ENCODE results near the gene KHDC1L.

- no peak for TF ChIP-seq CTCF (IDR thresholded peaks at IDR 0.05; ENCODE audit: insufficient read depth, low read length)
- TF ChIP-seq REST (IDR thresholded peaks at IDR 0.05; ENCODE audit: insufficient replicate concordance, low read depth), result no peak
- no peak for TF ChIP-seq POLR2AphosphoS5 (IDR thresholded peaks at IDR 0.05; ENCODE audit: low read depth)
- TF ChIP-seq SPI1 (IDR thresholded peaks at IDR 0.05; ENCODE audit: borderline replicate concordance, low read depth), result no peak
Observed at GRCh38 chr6:73207221-73207837, 18.0 kb downstream of the KHDC1L start.
